ENCODE measurements around the gene SORL1.

DNA sequence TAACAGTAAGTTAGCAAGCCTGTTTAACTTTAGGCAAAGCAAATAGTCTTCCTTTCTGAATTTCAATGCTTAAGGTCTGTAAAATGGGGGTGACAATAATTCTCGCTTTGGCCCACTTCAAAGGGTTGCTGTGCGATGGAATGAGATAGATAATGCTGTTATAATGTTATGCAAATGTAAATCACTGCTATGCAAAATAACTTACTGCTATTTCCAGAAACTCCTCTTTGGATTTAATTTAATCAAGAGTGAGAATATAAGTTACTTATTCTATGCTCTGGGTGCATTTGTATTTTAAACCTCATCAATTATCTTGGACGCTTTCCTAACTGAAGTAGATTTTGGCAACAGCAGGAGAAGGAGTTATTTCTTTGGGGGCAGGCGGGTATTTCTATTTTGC, 4.1 kb upstream of the SORL1 start:
- TF ChIP-seq, protein P1, sequence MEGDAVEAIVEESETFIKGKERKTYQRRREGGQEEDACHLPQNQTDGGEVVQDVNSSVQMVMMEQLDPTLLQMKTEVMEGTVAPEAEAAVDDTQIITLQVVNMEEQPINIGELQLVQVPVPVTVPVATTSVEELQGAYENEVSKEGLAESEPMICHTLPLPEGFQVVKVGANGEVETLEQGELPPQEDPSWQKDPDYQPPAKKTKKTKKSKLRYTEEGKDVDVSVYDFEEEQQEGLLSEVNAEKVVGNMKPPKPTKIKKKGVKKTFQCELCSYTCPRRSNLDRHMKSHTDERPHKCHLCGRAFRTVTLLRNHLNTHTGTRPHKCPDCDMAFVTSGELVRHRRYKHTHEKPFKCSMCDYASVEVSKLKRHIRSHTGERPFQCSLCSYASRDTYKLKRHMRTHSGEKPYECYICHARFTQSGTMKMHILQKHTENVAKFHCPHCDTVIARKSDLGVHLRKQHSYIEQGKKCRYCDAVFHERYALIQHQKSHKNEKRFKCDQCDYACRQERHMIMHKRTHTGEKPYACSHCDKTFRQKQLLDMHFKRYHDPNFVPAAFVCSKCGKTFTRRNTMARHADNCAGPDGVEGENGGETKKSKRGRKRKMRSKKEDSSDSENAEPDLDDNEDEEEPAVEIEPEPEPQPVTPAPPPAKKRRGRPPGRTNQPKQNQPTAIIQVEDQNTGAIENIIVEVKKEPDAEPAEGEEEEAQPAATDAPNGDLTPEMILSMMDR (IDR thresholded peaks at IDR 0.05; ENCODE audit: borderline replicate concordance, extremely low read depth, low read length, poor library complexity, severe bottlenecking) = no peak
- no peak for TF ChIP-seq EZH2 (IDR thresholded peaks at IDR 0.05; ENCODE audit: borderline replicate concordance, low read depth, low read length, severe bottlenecking)
